K562 (cell line): Measurements from ENCODE around the gene TRIP10. TPM values are rescaled to one million over a fixed set of nuclear protein-coding genes. Genes with fewer than 3 reads are reported as not detected.
A peak's percentile ranks its signal among the peaks of the same experiment; 100 is the strongest.

ENCODE experiments used
- ATAC-seq: fragments of 200-7000 bp; cut with Tn5 transposase; 3 replicates; pipeline ENCODE4 v1.9.1; 2020; ENCODE audit warnings: moderate library complexity
- BruUV-seq: library from RNA; stranded (reverse); fragments of 400-500 nt; replicated peaks from 2 replicates; lab custom pipeline; 2021; lab: Mats Ljungman, UMichigan
- CTCF ChIA-PET: fragments of 300-600 bp; formaldehyde crosslinking; extraction: SDS; loops from one replicate; lab custom pipeline; 2021; ENCODE audit warnings: low intra/inter-chr PET ratio; lab: Yijun Ruan, JAX
- POLR2A ChIA-PET: fragments of 300-600, 350-650 bp; sonication (Branson Sonifier 250); formaldehyde crosslinking; extraction: SDS; loops from one replicate; lab custom pipeline; 2021; ENCODE audit warnings: antibody characterized with exemption, inconsistent platforms; lab: Yijun Ruan, JAX
- DNase-seq, 4 experiments: peaks; one replicate each; pipeline versions ENCODE4 v3.0.0 to v3.0.0-alpha.2; 2011 to 2018; ENCODE audit warnings: low spot score in 3 of 4, mixed read lengths in 3 of 4; ENCODE audit errors: extremely low read depth in 1 of 4
- FAIRE-seq: peaks from 2 replicates; lab custom pipeline; 2011; peaks lifted over from hg19 to GRCh38; lab: Jason Lieb, UNC
- H2AFZ ChIP-seq: 2 replicates; pipeline ENCODE4 v1.6.0; 2011; ENCODE audit warnings: low read depth, low read length, control low read depth, inconsistent platforms
- H3K27ac ChIP-seq: fragments of 200-600 bp; 3 replicates; pipeline ENCODE4 v1.8.0; 2011; ENCODE audit warnings: low read depth, mild to moderate bottlenecking, control low read depth, inconsistent platforms, low read length, moderate library complexity, mixed read lengths; ENCODE audit errors: extremely low read depth
- H3K27me3 ChIP-seq, 2 experiments: fragments of 300-600 bp in 1 of 2; 2 replicates in 1 of 2; 3 replicates in 1 of 2; pipeline versions ENCODE4 v1.6.0 to v1.8.0; 2011; ENCODE audit warnings: inconsistent platforms in 2 of 2, low read length in 2 of 2, mild to moderate bottlenecking in 1 of 2, mixed read lengths in 1 of 2, moderate library complexity in 1 of 2; ENCODE audit not compliant: control insufficient read depth in 2 of 2, insufficient read depth in 2 of 2
- H3K36me3 ChIP-seq: fragments of 300-600 bp; 3 replicates; pipeline ENCODE4 v1.8.0; 2011; ENCODE audit warnings: mild to moderate bottlenecking, low read length, inconsistent platforms; ENCODE audit not compliant: control insufficient read depth, insufficient read depth
- H3K4me1 ChIP-seq, 2 experiments: fragments of 200-600 bp in 1 of 2; replicated peaks in 1 of 2; 2 replicates in 1 of 2; 3 replicates in 1 of 2; pipeline versions ENCODE4 v1.5.1 to v1.8.0; 2011; ENCODE audit warnings: inconsistent platforms in 2 of 2, low read length in 2 of 2, mild to moderate bottlenecking in 1 of 2, mixed read lengths in 1 of 2, moderate library complexity in 1 of 2; ENCODE audit not compliant: control insufficient read depth in 2 of 2, insufficient read depth in 2 of 2
- H3K4me2 ChIP-seq: 2 replicates; pipeline ENCODE4 v1.6.1; 2011; ENCODE audit warnings: low read length, control low read depth, inconsistent platforms, mixed read lengths; ENCODE audit not compliant: insufficient read depth
- H3K4me3 ChIP-seq: fragments of 200-600 bp; sonication (generic), shearing (Covaris generic); 2 replicates; pipeline ENCODE4 v1.5.1; 2016; ENCODE audit warnings: control low read depth, inconsistent platforms
- H3K79me2 ChIP-seq: fragments of 200-600 bp; 3 replicates; pipeline ENCODE4 v1.8.0; 2011; ENCODE audit warnings: low read length, inconsistent platforms; ENCODE audit not compliant: control insufficient read depth, insufficient read depth
- H3K9ac ChIP-seq, 2 experiments: 2 replicates each; pipeline versions ENCODE4 v1.6.0 to v1.6.1; 2011; ENCODE audit warnings: low read depth in 2 of 2, low read length in 2 of 2, control low read depth in 1 of 2, inconsistent platforms in 1 of 2, mild to moderate bottlenecking in 1 of 2, mixed read lengths in 1 of 2; ENCODE audit not compliant: insufficient read depth in 1 of 2
- H3K9me1 ChIP-seq: one replicate; pipeline ENCODE4 v1.6.0; 2011; ENCODE audit warnings: inconsistent platforms, mild to moderate bottlenecking, low read length, moderate library complexity; ENCODE audit not compliant: control insufficient read depth, insufficient read depth
- H3K9me3 ChIP-seq: replicated peaks from 2 replicates; pipeline ENCODE4 v1.5.1; 2011; ENCODE audit warnings: low read depth, low read length, inconsistent platforms; ENCODE audit not compliant: control insufficient read depth, insufficient read depth
- H4K20me1 ChIP-seq: replicated peaks from 2 replicates; pipeline ENCODE4 v1.6.1; 2011; ENCODE audit warnings: low read length, inconsistent platforms, mixed read lengths; ENCODE audit not compliant: control insufficient read depth, insufficient read depth
- ESRRA ChIP-seq: fragments of 450-650 bp; IDR thresholded peaks from 2 replicates; pipeline ENCODE4 v1.6.1; 2014; ENCODE audit warnings: low read depth, mild to moderate bottlenecking, moderate library complexity, borderline replicate concordance
- GATA2 ChIP-seq: sonication (generic); formaldehyde crosslinking; IDR thresholded peaks from 2 replicates; pipeline ENCODE4 v1.4.0; 2020; ENCODE audit warnings: mild to moderate bottlenecking, missing genetic modification reagents
- ZNF41 ChIP-seq: fragments of 250-450 bp; sonication (Bioruptor Pico); conservative IDR thresholded peaks from 2 replicates; pipeline ENCODE4 v1.4.0; 2020; ENCODE audit warnings: mild to moderate bottlenecking
- WGBS: fragments of 100-300 bp; shearing (Covaris generic); methylation state at CpG from one replicate; pipeline ENCODE4 v1.1.6; 2016; ENCODE audit warnings: low coverage, mixed read lengths; ENCODE audit not compliant: insufficient coverage; ENCODE audit errors: missing lambda C conversion rate; 5-methylcytosine and 5-hydroxymethylcytosine counted together
- in situ Hi-C: fragments of 300-500 bp; cut with MboI; formaldehyde crosslinking; loops from 4 replicates; pipeline ENCODE4 v1.15.0; 2018; ENCODE audit warnings: inconsistent platforms, mixed read lengths
- intact Hi-C: fragments of 100-400 bp; cut with micrococcal nuclease; formaldehyde crosslinking; loops from 2 replicates; pipeline ENCODE4 v1.14.2; 2022
- polyA plus RNA-seq, 8 experiments: library from polyadenylated mRNA; depleted of rRNA in 4 of 8; stranded (reverse) in 5 of 8; unstranded in 3 of 8; fragments of >200 nt; fragmentation: Nextera tagmentation in 2 of 8; fragmentation: Illumina TruSeq in 1 of 8; extraction: Ambion mirVana in 2 of 8; extraction: Trizol in 1 of 8; gene quantifications; 2 replicates each; pipeline versions ENCODE4 v1.2.1 to v1.2.3, GENCODE V29; 2011 to 2014; ENCODE audit warnings: inconsistent platforms in 1 of 8, missing spikeins in 1 of 8
- total RNA-seq, 7 experiments: library from RNA; depleted of rRNA in 6 of 7; stranded (reverse); fragments of >200 nt in 6 of 7; fragmentation: Illumina TruSeq in 2 of 7; extraction: Trizol in 2 of 7; gene quantifications; 2 replicates each; pipeline versions ENCODE4 v1.2.1 to v1.2.3, GENCODE V29; 2011 to 2021; ENCODE audit warnings: low replicate concordance in 1 of 7
- TF ChIP-seq, protein P1 (sequence below): sonication (generic); formaldehyde crosslinking; IDR thresholded peaks from 2 replicates; pipeline ENCODE4 v1.8.1; 2023; ENCODE audit warnings: mild to moderate bottlenecking, missing genetic modification reagents
- TF ChIP-seq, protein P2 (sequence below): fragments of 450-650 bp; IDR thresholded peaks from 2 replicates; pipeline ENCODE4 v1.6.1; 2016; ENCODE audit warnings: low read depth, mild to moderate bottlenecking, moderate library complexity
- TF ChIP-seq, protein P3 (sequence below), 3 experiments: IDR thresholded peaks in 2 of 3; conservative IDR thresholded peaks in 1 of 3; 2 replicates each; pipeline ENCODE4 v1.5.1; 2011 to 2012; ENCODE audit warnings: low read length in 3 of 3, mild to moderate bottlenecking in 3 of 3, control low read depth in 2 of 3, improper control_type of control experiment in 1 of 3, inconsistent platforms in 1 of 3, low read depth in 1 of 3, mixed read lengths in 1 of 3, moderate library complexity in 1 of 3; ENCODE audit not compliant: insufficient read depth in 2 of 3

TRIP10 gene
- total and polyA plus RNA-seq, 9 of the 15 experiments (the other 6 are each of a cell fraction or from before 2014, with no cell fraction given): 1.2 to 66.8 (median 36.1) TPM

DNA sequence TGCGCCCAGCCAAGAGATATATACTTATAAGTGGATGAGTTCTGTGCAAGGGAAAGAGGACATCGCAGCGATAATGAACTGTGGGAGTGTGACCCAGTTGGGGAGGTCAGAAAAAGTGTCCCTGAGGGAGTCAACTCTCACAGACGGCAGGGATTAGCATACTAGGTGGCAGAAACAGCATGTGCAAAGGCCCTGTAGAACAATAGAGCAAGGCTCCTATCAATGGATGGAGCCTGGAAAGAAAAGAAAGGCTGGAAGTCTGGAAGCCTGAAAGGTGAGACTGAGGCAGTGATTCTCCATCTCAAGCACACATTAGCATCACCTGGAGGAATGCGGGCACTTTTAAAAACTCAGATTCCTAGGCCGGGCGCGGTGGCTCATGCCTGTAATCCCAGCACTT, 48.1 kb upstream of the TRIP10 start:
- in situ Hi-C loops: no loop called here
- intact Hi-C loops: no loop called here
- Histone ChIP-seq H3K27ac (no peak overlapping the region), H3K4me1 (peaks cover 0 to 21% of the 10 kb centered on the region in 2 experiments; a peak in 2 of 5 replicates), H3K9me3 (no peaks in the 10 kb centered on the region; the same call in 1 of the 2 replicates), H4K20me1 (no peaks in the 10 kb centered on the region), H2AFZ (no peak overlapping the region), H3K4me3 (no peak overlapping the region), H3K79me2 (no peaks in the 10 kb centered on the region), H3K9me1 (no peaks in the 10 kb centered on the region), H3K36me3 (no peaks in the 10 kb centered on the region), H3K4me2 (no peak overlapping the region), H3K9ac (no peak overlapping the region), H3K27me3 (no peaks in the 10 kb centered on the region)
- ATAC-seq (no peak), DNase-seq (no peak), FAIRE-seq (no peak)
- BruUV-seq: no TSS peak
- no peak for TF ChIP-seq ZNF41 (CRISPR knock-in tag)
- TF ChIP-seq, protein P1, sequence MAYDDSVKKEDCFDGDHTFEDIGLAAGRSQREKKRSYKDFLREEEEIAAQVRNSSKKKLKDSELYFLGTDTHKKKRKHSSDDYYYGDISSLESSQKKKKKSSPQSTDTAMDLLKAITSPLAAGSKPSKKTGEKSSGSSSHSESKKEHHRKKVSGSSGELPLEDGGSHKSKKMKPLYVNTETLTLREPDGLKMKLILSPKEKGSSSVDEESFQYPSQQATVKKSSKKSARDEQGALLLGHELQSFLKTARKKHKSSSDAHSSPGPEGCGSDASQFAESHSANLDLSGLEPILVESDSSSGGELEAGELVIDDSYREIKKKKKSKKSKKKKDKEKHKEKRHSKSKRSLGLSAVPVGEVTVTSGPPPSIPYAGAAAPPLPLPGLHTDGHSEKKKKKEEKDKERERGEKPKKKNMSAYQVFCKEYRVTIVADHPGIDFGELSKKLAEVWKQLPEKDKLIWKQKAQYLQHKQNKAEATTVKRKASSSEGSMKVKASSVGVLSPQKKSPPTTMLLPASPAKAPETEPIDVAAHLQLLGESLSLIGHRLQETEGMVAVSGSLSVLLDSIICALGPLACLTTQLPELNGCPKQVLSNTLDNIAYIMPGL: no peak
- TF ChIP-seq ESRRA: no peak
- TF ChIP-seq GATA2 (CRISPR knock-in tag): no peak
- CTCF ChIA-PET: no interaction called here
- 47% methylated on average over 7 of the region's 8 CpGs for WGBS
- POLR2A ChIA-PET: no interaction called here

DNA sequence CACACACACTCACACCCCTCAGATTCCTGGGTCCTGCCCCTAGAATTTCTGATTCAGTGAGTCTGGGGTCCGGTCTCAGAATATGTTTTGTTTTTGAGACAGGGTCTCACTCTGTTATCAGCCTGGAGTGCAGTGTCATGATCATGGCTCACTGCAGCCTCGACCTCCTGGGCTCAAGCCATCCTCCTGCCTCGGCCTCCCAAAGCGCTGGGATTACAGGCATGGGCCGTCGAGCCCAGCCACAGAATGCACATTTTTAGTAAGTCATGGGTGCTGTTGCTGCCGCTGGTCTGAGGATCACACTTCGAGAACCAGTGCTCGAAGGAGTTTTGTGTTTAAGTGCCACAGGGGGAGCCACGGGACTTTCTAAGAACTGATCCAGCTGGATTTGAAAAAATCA, 47.5 kb upstream of the TRIP10 start:
- H2AFZ ChIP-seq: no peak overlapping the region
- H3K4me3 ChIP-seq: no peak overlapping the region
- H4K20me1 ChIP-seq: no peaks in the 10 kb centered on the region
- H3K27me3 ChIP-seq: no peaks in the 10 kb centered on the region
- no peaks in the 10 kb centered on the region for H3K79me2 ChIP-seq
- no peak for ATAC-seq
- intact Hi-C loops (no loop called here), in situ Hi-C loops (no loop called here)
- FAIRE-seq: no peak
- no peak overlapping the region for H3K4me2 ChIP-seq
- no peak overlapping the region for H3K27ac ChIP-seq
- DNase-seq: no peak
- no peak overlapping the region for H3K9ac ChIP-seq
- no peaks in the 10 kb centered on the region for H3K36me3 ChIP-seq
- TF ChIP-seq, protein P2, sequence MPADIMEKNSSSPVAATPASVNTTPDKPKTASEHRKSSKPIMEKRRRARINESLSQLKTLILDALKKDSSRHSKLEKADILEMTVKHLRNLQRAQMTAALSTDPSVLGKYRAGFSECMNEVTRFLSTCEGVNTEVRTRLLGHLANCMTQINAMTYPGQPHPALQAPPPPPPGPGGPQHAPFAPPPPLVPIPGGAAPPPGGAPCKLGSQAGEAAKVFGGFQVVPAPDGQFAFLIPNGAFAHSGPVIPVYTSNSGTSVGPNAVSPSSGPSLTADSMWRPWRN: no peak
- TF ChIP-seq, protein P3, sequence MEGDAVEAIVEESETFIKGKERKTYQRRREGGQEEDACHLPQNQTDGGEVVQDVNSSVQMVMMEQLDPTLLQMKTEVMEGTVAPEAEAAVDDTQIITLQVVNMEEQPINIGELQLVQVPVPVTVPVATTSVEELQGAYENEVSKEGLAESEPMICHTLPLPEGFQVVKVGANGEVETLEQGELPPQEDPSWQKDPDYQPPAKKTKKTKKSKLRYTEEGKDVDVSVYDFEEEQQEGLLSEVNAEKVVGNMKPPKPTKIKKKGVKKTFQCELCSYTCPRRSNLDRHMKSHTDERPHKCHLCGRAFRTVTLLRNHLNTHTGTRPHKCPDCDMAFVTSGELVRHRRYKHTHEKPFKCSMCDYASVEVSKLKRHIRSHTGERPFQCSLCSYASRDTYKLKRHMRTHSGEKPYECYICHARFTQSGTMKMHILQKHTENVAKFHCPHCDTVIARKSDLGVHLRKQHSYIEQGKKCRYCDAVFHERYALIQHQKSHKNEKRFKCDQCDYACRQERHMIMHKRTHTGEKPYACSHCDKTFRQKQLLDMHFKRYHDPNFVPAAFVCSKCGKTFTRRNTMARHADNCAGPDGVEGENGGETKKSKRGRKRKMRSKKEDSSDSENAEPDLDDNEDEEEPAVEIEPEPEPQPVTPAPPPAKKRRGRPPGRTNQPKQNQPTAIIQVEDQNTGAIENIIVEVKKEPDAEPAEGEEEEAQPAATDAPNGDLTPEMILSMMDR (IDR thresholded peaks at IDR 0.05 in 2 of 3, conservative IDR thresholded peaks at IDR 0.05 in 1 of 3; ENCODE audit: insufficient read depth in 2 of 3, low read depth in 1 of 3, low read length in 3 of 3): peak in 1 of 3 experiments; percentile 14; a peak in 1 of 6 replicates
- H3K9me3 ChIP-seq: no peaks in the 10 kb centered on the region; the same call in 1 of the 2 replicates
- ChIA-PET POLR2A (no interaction called here), CTCF (no interaction called here)
- H3K4me1 ChIP-seq: peaks cover under 1 to 21% of the 10 kb centered on the region in 2 experiments; a peak in 3 of 5 replicates
- BruUV-seq: no TSS peak
- H3K9me1 ChIP-seq: no peaks in the 10 kb centered on the region
- 24% methylated on average over 10 of the region's 10 CpGs for WGBS
